SKM-1 (cell line): ENCODE data around the gene DLGAP1.

ENCODE experiments used
- DNase-seq: peaks from one replicate; lab custom pipeline; 2025; ENCODE audit not compliant: unreplicated experiment; lab: John Stamatoyannopoulos, UW

Gene DLGAP1

GRCh38 chr18:4245456-4245855 is 209.7 kb downstream of the DLGAP1 start:
- DNase-seq = no peak

- DNase-seq = no peak
Observed at GRCh38 chr18:4242431-4243161, 212.5 kb downstream of the DLGAP1 start.

GRCh38 chr18:4241090-4241617 is 214.0 kb downstream of the DLGAP1 start:
- no peak for DNase-seq

- DNase-seq = no peak
Observed at GRCh38 chr18:4238966-4239365, 216.1 kb downstream of the DLGAP1 start.

GRCh38 chr18:4237664-4238041 is 217.5 kb downstream of the DLGAP1 start:
- DNase-seq = no peak

GRCh38 chr18:4236940-4237663 is 218.0 kb downstream of the DLGAP1 start:
- DNase-seq = no peak

- DNase-seq = no peak
Observed at GRCh38 chr18:4233468-4233867, 221.6 kb downstream of the DLGAP1 start.

GRCh38 chr18:4232656-4233055 is 222.5 kb downstream of the DLGAP1 start:
- no peak for DNase-seq

- no peak for DNase-seq
Observed at GRCh38 chr18:4231260-4231659, 223.8 kb downstream of the DLGAP1 start.

GRCh38 chr18:4230450-4231168 is 224.5 kb downstream of the DLGAP1 start:
- DNase-seq = no peak

- DNase-seq = no peak
Observed at GRCh38 chr18:4224031-4224704, 230.9 kb downstream of the DLGAP1 start.

- DNase-seq = no peak
Observed at GRCh38 chr18:4211111-4211837, 243.8 kb downstream of the DLGAP1 start.

- DNase-seq = no peak
Observed at GRCh38 chr18:4208366-4208765, 246.7 kb downstream of the DLGAP1 start.

- DNase-seq = no peak
Observed at GRCh38 chr18:4207383-4207985, 247.6 kb downstream of the DLGAP1 start.

- DNase-seq = no peak
Observed at GRCh38 chr18:4204438-4204720, 250.7 kb downstream of the DLGAP1 start.

- no peak for DNase-seq
Observed at GRCh38 chr18:4203568-4204437, 251.3 kb downstream of the DLGAP1 start.

- DNase-seq = no peak
Observed at GRCh38 chr18:4200399-4200798, 254.7 kb downstream of the DLGAP1 start.

- no peak for DNase-seq
Observed at GRCh38 chr18:4198956-4199355, 256.2 kb downstream of the DLGAP1 start.

- no peak for DNase-seq
Observed at GRCh38 chr18:4196351-4196750, 258.8 kb downstream of the DLGAP1 start.
